HepG2 (cell line): ENCODE measurements around the gene NVL. TPM values are rescaled to one million over a fixed set of nuclear protein-coding genes. Genes with fewer than 3 reads are reported as not detected.

ENCODE experiments used
- ARID3A ChIP-seq: IDR thresholded peaks from 2 replicates; pipeline ENCODE4 v1.6.1; 2012; ENCODE audit warnings: low read depth, low read length, improper control_type of control experiment
- CSRNP2 ChIP-seq: sonication (generic); formaldehyde crosslinking; conservative IDR thresholded peaks from 2 replicates; pipeline ENCODE4 v1.8.0; 2022; ENCODE audit warnings: low read depth, missing genetic modification reagents
- HDAC2 ChIP-seq: sonication (generic); formaldehyde crosslinking; IDR thresholded peaks from 2 replicates; pipeline ENCODE4 v1.4.0; 2020; ENCODE audit warnings: missing genetic modification reagents
- NFE2L2 ChIP-seq: fragments of 150-350 bp; IDR thresholded peaks from 2 replicates; pipeline ENCODE4 v1.6.1; 2014; ENCODE audit warnings: low read length
- SALL2 ChIP-seq: sonication (generic); formaldehyde crosslinking; IDR thresholded peaks from 2 replicates; pipeline ENCODE4 v1.8.1; 2023; ENCODE audit warnings: mild to moderate bottlenecking, missing genetic modification reagents, inconsistent platforms
- SMAD1 ChIP-seq: sonication (generic); formaldehyde crosslinking; IDR thresholded peaks from 2 replicates; pipeline ENCODE4 v1.4.0; 2020; ENCODE audit warnings: missing genetic modification reagents, low read depth, mild to moderate bottlenecking, borderline replicate concordance
- SOX5 ChIP-seq: IDR thresholded peaks from 2 replicates; pipeline ENCODE4 v1.6.1; 2016; ENCODE audit warnings: borderline replicate concordance
- TCF7 ChIP-seq: sonication (generic); IDR thresholded peaks from 2 replicates; pipeline ENCODE4 v1.6.1; 2016; ENCODE audit warnings: antibody characterized with exemption, low read depth
- ZBTB4 ChIP-seq: sonication (generic); formaldehyde crosslinking; IDR thresholded peaks from 2 replicates; pipeline ENCODE4 v1.4.0; 2020; ENCODE audit warnings: missing genetic modification reagents, mild to moderate bottlenecking, borderline replicate concordance
- ZBTB7A ChIP-seq: sonication (generic); formaldehyde crosslinking; IDR thresholded peaks from 2 replicates; pipeline ENCODE4 v1.8.0; 2022; ENCODE audit warnings: mild to moderate bottlenecking, missing genetic modification reagents
- ZFP37 ChIP-seq: sonication (generic); formaldehyde crosslinking; IDR thresholded peaks from 2 replicates; pipeline ENCODE4 v1.4.0; 2020; ENCODE audit warnings: missing genetic modification reagents, borderline replicate concordance
- ZNF343 ChIP-seq: sonication (generic); formaldehyde crosslinking; IDR thresholded peaks from 2 replicates; pipeline ENCODE4 v1.4.0; 2020; ENCODE audit warnings: mild to moderate bottlenecking, missing genetic modification reagents
- ZNF770 ChIP-seq: sonication (generic); formaldehyde crosslinking; IDR thresholded peaks from 2 replicates; pipeline ENCODE4 v1.5.0; 2020; ENCODE audit warnings: mild to moderate bottlenecking, missing genetic modification reagents
- polyA plus RNA-seq, 8 experiments: library from polyadenylated mRNA; depleted of rRNA in 3 of 8; stranded (reverse) in 7 of 8; unstranded in 1 of 8; fragments of >200 nt; fragmentation: Illumina TruSeq in 4 of 8; extraction: Trizol in 4 of 8; gene quantifications; 2 replicates each; pipeline versions ENCODE4 v1.2.1 to v1.2.3, GENCODE V29; 2011 to 2016; ENCODE audit warnings: low read depth in 4 of 8, missing spikeins in 1 of 8, mixed read lengths in 1 of 8; ENCODE audit not compliant: insufficient read depth in 1 of 8
- total RNA-seq, 5 experiments: library from RNA; depleted of rRNA; stranded (reverse); fragments of >200 nt; fragmentation: Illumina TruSeq; extraction: Trizol; gene quantifications; 2 replicates each; pipeline ENCODE4 v1.2.3, GENCODE V29; 2016; ENCODE audit warnings: low read depth in 1 of 5

The NVL gene
- total and polyA plus RNA-seq, 2 of the 13 experiments (the other 11 are each of a cell fraction or from before 2014, with no cell fraction given) = 8.3 to 21.0 TPM

- TF ChIP-seq SOX5 (no peak; the same call in 1 of the 2 replicates), ZBTB4 (no peak), SMAD1 (CRISPR knock-in tag) (no peak), ARID3A (no peak), ZNF343 (CRISPR knock-in tag) (no peak), ZBTB7A (CRISPR knock-in tag) (no peak), HDAC2 (CRISPR knock-in tag) (0 out of 2 replicates have a peak, but pooled peaks have one; percentile 15), CSRNP2 (CRISPR knock-in tag) (no peak), ZNF770 (CRISPR knock-in tag) (0 out of 2 replicates have a peak, but pooled peaks have one; percentile 12), SALL2 (CRISPR knock-in tag) (0 out of 2 replicates have a peak, but pooled peaks have one; percentile 26), TCF7 (peak; percentile 18; the same call in 1 of the 2 replicates), ZFP37 (CRISPR knock-in tag) (no peak), NFE2L2 (no peak)
These were observed at the start of gene NVL (continued) for GRCh38 chr1:224329842-224330753.
